Activated gamma-delta T cell treated with Interleukin-2 at 50 U/mL for 16 hours (primary cell): ENCODE data around the gene PDXDC1.
"Not testable (repeated sequence)": the region's sequence is repeated elsewhere in the genome, so short reads cannot be mapped to it uniquely, and the experiment has no call there.

Experiments
- DNase-seq: peaks from one replicate; pipeline ENCODE4 v3.0.0-alpha.2; 2020

Gene PDXDC1

GRCh38 chr16:14974656-14975417, at the start of gene PDXDC1:
PDXDC1 (plus strand) TSS chr16:14975026; CDS start chr16:14975200, 174 bp downstream.
- DNase-seq, result peak; percentile 99

GRCh38 chr16:14928064-14928714, 46.6 kb upstream of the PDXDC1 start:
- not testable (repeated sequence) for DNase-seq

DNA sequence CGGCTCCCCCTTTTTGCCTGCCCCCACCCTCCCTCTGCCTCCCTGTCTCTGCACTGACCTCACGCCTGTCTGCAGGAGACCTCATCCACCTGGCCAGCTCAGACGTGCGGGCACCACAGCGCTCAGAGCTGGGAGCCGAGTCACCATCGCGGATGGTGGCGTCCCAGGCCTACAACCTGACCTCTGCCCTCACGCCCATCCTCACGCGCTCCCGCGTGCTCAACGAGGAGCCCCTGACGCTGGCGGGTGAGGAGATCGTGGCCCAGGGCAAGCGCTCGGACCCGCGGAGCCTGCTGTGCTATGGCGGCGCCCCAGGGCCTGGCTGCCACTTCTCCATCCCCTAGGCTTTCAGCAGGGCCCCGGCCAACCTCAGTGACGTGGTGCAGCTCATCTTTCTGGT, 45.6 kb upstream of the PDXDC1 start:
- DNase-seq, result not testable (repeated sequence)

DNA sequence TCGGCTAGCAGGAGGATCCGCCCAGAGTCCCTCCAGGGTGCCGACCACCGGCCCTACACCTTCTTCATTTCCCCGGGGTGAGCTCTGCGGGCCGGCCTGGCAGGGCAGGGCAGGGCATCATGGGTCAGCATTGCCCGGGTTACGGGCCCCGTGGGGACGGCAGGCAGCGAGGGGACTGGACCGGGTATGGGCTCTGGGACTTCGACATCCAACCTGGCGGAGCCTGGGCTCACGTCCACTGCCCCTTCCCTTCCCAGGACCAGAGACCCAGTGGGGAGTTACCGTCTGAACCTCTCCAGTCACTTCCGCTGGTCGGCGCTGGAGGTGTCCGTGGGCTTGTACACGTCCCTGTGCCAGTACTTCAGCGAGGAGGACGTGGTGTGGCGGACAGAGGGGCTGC, 44.6 kb upstream of the PDXDC1 start:
- not testable (repeated sequence) for DNase-seq

DNA sequence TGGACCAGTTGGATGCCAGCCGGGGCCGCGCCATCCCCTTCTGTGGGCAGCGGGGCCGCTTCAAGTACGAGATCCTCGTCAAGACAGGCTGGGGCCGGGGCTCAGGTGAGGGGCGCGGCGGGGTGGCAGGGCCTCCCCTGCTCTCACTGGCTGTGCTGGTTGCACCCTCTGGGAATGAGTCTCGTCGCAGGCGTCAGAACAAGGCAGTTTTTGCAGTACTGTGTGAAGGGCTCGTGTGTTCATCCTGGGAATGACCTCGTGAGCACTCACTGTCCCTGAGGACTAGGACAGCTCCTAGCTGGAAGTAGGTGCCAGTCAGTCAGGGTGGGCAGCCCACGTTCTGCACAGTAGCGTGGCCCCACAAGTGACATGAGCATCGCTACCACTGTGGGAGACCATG, 43.9 kb upstream of the PDXDC1 start:
- DNase-seq, result not testable (repeated sequence)

DNA sequence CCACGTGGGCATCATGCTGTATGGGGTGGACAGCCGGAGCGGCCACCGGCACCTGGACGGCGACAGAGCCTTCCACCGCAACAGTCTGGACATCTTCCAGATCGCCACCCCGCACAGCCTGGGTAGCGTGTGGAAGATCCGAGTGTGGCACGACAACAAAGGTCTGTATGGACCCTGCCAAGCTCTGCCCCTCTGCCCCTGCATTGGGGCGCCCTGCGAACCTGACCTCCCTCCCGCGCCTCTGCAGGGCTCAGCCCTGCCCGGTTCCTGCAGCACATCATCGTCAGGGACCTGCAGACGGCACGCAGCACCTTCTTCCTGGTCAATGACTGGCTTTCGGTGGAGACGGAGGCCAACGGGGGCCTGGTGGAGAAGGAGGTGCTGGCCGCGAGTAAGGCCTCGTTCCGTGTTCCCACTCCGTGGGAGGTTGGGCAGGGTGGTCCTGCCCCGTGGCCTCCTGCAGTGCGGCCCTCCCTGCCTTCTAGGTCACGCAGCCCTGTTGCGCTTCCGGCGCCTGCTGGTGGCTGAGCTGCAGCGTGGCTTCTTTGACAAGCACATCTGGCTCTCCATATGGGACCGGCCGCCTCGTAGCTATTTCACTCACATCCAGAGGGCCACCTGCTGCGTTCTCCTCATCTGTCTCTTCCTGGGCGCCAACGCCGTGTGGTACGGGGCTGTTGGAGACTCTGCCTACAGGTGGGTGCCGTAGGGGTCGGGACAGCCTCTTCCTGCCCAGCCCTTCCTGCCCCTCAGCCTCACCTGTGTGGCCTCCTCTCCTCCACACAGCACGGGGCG, 42.0 kb upstream of the PDXDC1 start:
- DNase-seq, result not testable (repeated sequence)

DNA sequence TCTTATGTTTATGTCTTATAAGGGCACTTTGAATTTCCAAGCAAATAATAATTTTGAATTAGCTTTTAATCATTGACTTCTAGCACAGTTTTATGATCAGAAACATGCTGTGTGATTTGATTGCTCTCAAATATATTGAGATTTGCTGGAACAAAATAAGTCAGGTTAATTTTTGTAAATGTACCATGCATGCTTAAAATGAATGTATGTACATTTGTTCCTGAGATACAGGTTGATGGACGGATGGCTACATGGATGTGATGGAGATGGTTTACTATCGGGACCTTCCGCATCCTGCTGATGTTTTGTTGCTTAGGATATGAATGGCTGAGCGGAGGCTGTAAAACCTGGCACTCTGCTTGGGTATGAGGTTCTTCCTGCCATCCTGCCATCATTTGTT, 37.7 kb upstream of the PDXDC1 start, which contains the start of gene NPIPA1:
TSS of gene NPIPA1 (plus strand) at position 301 of the 400 bp plus-strand sequence. CDS start at position 301, 0 bp downstream.
- DNase-seq, result not testable (repeated sequence)

DNA sequence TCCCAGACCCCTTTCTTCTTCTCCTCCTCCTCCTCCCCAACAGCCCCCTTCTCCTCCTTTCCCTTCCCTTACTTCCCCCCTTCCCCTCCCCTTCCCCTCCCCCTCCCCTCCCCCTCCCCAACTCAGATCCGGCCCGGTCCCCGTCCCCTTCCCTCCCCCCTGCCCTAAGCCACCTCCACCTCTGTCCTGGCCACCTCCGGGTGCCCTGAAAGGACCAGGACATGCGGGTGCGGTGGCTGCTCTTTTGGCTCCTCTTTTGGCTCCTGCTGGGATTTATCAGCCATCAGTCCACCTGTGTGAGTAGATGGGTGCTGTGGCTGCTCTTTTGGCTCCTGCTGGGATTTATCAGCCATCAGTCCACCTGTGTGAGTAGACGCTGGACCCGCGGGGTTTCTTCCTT, 36.8 kb upstream of the PDXDC1 start:
- not testable (repeated sequence) for DNase-seq

DNA sequence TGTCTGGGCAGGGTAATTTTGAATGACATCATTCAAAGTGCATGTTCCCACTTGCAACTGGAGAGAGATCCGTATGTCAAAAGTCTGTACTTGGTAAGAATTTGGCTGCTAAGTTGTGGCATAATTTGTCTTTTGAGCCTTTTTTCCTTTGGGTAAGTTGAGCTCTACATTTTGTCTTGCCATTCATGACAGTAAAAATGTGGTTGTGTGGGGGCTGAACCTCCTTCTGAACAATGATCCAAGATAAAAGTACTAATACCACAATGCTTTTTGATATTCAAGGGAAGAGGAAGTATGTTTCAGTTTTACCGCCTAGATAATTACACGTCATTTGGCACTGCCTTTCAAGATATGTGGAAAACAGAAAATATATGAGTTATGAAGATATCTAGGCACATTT, 32.1 kb upstream of the PDXDC1 start:
- DNase-seq, result not testable (repeated sequence)

DNA sequence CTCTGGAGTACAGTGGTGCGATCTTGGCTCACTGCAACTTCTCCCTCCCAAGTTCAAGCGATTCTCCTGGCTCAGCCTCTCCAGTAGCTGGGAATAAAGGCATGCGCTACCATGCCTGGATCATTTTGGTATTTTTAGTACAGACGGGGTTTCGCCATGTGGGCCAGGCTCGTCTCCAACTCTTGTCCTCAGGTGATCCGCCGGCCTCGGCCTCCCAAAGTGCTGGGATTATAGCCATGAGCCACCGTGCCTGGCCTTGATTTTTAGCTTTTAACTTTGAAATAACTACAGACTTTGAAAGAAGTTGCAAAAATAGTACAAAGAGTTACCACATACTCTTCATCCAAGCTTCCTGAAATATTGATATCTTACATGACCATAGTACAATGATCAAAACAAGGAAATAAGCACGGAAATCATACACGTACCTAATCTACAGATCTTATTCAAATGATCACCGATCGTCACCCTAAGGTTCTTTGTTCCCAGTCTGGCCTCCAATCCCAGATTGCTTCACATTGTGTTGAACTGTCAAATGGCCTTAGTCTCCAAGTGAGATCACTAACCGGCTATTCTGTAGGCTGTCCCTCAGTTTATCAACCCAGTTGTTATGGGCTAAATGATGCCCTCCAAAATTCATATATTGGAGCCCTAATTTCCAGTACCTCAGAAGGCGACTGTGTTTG, 19.1 kb upstream of the PDXDC1 start:
- DNase-seq, result no peak

DNA sequence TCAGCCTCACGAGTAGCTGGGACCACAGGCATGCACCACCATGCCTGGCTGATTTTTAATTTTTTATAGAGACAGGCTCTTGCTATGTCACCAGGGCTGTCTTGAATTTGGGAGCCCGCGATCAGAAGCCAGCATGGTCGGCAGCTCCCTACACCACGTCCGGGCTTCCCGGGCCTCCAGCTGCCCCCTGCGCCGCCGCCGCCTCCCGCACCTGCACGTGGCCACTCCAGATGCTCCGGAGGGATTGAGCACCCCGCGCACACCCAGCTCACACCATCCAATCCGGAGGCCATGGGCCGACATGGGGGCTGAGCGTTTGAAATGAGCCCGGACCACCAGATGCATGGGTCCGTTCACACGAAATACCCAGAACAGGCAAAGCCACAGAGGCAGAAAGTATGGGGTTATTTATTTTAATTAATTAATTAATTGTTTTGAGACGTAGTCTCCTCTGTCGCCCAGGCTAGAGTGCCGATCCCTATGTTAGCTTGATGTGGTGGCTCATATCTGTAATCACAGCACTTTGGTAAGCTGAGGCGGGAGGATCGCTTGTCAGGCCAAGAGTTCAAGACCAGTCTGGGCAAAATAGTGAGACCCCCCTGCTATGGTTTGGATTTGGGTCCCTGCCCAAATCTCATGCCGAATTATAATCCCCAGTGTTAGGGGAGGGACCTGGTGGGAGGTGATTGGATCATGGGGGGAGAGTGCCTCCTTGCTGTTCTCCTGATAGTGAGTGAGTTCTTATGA, 17.1 kb upstream of the PDXDC1 start:
- DNase-seq, result no peak

- no peak for DNase-seq
Observed at GRCh38 chr16:14958323-14958600, 16.6 kb upstream of the PDXDC1 start.

GRCh38 chr16:14958970-14959369, 15.9 kb upstream of the PDXDC1 start:
- DNase-seq, result no peak

DNA sequence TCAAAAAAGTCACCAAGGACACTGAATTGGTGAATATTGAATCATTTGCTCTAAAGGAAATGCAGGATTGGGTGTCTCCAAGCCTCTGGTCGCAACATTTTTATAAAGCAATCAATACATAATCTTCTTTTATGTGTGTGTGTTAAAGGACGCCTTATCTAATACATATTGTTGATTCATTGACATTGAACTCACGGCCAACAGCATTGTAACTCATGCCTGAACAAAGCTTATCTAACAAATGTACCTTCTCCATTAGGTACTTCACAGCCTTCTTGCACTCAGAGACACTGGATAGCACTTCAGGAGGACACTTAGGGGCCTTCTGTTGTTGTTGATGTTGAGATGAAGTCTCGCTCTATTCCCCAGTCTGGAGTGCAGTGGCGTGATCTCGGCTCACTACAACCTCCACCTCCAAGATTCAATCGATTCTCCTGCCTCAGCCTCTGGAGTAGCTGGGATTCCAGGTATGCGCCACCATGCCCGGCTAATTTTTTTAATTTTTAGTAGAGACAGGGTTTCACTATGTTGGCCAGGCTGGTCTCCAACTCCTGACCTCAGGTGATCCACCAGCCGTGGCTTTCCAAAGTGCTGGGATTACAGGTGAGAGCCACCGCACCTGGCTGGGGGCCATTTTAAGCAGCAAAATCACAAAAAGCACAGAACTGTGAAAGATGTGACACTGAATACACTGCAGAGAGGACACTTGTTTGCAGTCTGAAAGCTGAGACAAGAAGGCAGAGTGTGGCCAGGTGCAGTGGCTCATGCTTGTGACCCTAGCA, 13.2 kb upstream of the PDXDC1 start:
- DNase-seq, result no peak

DNA sequence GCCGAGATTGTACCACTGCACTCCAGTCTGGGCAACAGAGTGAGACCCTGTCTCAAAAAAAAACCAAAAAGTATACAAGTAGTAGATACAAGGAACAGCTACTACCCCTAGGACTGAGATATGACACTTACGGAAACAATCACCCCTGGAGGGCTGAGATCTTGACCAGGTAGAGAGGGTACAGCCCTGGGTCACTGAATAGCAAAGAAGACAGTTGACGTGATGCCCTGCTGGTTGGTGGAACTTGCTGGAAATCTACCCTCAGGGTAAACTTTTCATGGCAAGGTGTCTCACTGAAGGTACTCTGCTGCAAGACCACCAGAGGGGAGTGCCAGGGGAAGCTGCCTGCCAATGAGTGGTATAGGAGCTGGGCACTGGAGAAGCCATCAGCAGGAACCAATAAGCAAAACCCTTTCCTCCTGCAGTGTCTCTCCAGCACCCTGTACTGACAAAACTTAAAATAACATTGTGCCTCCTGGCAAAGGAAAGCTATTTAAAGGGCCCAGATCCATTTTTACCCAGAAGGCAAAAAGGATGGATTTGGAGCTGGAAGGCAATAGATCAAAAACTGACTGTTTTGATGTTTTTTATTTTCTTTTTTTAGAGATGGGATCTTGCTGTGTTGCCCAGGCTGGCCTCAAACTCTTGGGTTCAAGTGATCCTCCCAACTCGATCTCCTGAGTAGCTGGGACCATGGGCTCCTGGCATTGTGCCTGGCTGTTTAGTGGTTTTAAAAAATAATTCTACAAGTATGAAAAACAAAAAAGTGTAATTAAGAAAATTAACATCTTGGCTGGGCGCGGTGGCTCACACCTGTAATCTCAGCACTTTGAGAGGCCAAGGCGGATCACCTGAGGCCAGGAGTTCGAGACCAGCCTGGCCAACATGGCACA, 11.3 kb upstream of the PDXDC1 start:
- DNase-seq, result no peak

DNA sequence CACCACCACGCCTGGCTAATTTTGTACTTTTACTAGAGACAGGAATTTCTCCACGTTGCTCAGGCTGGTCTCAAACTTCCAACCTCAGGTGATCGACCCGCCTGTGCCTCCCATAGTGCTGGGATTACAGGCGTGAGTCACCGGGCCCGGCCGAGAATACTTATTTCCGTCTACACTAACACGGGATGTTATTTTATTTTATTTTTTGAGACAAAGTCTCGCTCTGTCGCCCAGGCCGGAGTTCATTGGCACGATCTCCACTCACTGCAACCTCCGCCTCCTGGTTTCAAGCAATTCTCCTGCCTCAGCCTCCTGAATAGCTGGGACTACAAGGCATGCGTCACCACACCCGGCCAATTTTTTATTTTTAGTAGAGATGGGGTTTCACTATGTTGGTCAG, 9.5 kb upstream of the PDXDC1 start:
- no peak for DNase-seq

DNA sequence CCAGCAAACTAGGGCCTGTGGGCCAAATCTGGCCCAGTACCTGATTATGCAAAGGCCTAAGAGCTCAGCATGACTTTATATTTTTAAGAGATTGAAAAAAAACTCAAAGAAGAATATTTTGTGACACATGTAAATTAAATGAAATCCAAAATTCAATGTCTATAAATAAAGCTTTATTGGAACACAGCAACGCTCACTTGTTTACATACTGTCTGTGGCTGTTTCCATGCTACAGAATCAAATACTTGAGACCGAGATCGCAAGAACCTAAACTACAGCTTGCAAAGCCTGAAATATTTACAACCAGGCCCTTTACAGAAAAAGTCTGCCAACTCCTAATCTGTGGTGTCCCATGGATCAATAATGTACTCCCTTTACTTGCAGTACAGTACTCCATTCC, 5.0 kb upstream of the PDXDC1 start:
- DNase-seq, result not testable (repeated sequence)

DNA sequence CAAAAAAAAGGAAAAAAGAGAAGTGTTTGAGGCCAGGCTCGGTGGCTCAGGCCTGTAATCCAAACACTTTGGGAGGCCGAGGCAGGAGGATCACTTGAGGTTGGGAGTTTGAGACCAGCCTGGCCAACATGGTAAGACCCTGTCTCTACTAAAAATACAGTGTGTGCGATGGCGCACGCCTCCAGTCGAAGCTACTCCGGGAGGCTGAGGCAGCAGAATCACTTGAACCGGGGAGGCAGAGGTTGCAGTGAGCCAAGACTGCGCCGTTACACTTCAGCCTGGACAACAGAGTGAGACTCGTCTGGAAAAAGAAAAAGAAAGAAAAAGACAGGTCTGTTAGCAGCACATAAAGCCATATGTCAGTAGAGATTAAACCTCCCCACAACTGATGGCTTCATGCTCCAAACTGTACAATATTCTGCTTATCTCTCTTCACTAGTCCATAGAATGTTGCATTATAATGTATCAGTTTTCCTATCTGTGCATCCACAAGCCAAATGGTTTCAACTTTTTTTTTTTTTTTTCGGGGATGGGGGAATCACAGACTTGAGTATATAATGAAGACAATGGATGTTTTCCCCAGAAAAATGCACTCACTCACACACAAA, 3.1 kb upstream of the PDXDC1 start:
- not testable (repeated sequence) for DNase-seq

DNA sequence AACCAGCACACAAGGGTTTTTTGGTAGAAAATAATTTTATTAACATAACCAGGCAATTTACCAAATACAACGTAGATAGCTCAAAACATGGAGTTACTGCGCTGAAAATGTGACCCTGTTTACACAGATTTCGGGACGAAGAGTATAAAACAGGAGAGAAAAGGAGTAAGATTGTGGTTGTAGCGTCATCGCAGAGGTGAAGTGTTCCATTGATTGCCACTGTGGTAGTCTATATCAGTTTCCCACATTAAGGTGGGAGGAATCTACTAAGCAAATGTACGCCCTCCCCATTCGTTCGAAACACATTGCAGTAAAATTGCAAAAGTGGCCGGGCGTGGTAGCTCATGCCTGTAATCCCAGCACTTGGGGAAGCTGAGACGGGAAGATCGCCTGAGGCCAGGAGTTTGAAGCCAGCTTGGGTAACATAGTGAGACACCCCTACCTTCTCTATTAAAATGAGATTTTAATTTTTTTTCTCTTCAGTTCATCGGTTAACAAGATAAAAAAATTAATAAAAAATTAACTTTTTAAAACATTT, 972 bp upstream of the PDXDC1 start:
- DNase-seq, result not testable (repeated sequence)

- not testable (repeated sequence) for DNase-seq
Observed at GRCh38 chr16:14974331-14974655, 533 bp upstream of the PDXDC1 start.
